Esophagus mucosa (tissue), 1 donor: ENCODE measurements around the gene LBR. TPM values are rescaled to one million over a fixed set of nuclear protein-coding genes. Genes with fewer than 3 reads are reported as not detected.

ENCODE experiments used
- ATAC-seq: fragments of 200-7000 bp; cut with Tn5 transposase; one replicate; pipeline ENCODE4 v1.9.1; 2020
- total RNA-seq: library from RNA; stranded (reverse); gene quantifications from one replicate; pipeline ENCODE4 v1.2.4, GENCODE V29; 2023
- donor health status: DM: yes; HTN: yes; CAD: no.

Gene LBR
- total RNA-seq, 1 donor from 2014 or later = 52.6 TPM

DNA sequence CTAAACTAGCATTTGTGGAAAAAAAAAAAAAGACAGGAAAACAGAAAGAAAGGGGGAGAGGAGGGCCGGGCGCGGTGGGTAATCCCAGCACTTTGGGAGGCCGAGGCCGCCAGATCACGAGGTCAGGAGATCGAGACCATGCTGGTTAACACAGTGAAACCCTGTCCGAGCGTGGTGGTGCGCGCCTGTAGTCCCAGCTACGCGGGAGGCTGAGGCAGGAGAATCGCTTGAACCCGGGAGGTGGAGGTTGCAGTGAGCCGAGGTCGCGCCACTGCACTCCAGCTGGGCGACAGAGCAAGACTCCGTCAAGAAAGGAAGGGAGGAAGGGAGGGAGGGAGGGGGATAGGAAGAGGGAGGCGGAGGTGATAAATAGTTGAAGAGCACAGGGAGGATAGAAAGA, 54.7 kb downstream of the LBR start:
- ATAC-seq = no peak

DNA sequence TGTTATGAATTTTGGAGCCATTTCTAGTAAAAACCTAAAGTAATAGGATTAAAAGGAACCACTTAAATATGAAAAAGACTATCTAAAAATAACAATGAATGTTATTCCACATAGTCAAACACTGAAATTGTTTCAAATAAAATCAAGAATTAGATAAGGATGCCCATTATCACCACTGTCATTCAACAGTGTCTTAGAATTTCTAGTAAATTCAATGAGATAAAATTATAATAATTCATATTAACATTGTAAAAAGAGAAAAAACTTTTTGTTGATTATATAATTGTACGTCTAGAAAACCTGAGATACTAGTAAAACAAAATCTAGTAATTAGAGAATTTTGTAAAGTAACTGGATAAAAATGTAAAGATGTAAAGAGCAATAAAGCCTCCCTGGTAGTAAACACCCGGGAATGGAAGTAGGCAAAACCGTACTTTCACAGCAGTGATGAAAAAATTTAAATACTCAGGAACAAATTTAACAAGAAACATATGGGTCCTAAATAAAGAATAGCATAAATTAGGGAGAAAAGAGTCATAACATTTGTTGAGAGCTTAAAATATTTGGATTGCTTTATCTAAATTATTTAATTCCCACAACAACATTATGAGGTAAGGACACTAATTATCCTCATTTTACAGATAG, 56.4 kb downstream of the LBR start:
- ATAC-seq = no peak

DNA sequence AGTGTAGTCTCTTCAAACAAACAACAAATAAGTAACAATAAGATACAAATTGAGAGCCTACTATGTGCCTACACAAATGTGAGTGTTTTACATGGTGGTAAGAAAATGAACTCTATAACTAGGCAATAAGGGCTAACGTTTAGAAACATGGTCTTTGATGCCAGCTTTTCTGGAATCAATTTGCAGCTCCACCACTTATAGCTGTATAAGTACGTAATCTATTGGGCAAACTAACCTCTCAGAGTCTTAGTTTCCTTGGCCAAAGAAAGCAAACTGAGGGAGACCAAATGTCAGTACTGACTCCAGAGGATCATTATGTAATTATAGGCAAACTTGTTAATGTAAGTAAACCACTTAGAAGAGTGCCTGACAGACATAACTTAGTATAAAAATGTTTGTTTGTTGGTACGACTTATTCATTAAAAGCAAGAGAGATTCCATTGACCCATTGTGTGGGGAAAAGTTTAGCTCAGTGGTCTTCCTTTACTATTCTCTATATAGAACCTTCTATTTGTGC, 59.7 kb downstream of the LBR start:
- ATAC-seq = no peak

DNA sequence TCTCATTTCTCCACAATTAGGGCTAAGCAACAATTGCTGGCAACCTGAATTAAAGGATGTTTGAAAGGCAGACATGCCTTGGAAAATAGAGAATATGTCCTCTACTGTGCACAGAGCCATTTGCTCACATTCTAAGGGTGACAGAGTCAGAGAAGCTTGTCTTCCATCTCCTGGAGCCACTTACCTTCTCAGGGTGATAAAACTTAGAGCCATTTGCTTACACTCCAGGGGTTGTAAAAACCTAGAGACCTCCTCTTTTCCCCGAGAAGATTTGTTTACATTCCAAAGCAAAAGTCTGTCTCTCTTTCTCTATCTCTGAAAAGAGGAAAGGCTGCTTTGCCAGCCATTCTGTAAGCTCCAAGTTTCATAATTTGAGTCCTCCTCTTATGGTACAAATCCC, 61.3 kb downstream of the LBR start:
- no peak for ATAC-seq

DNA sequence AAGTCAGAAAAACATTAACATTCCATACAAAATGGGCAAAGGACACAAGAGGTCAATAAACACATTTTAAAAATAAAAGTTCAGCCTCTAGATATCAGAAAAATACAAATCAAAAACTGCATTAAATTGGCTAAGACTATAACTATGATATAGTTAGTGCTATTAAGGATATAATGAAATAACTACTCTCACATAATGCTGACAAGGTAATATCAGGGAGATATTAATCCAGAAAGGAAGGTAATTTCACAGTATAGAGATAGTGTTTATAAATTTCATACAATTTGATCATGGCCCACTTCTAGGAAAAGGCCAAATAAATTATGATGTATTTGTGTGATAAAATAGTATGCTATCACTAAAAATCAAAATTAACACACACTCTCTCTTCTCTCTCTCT, 61.8 kb downstream of the LBR start:
- ATAC-seq = no peak

DNA sequence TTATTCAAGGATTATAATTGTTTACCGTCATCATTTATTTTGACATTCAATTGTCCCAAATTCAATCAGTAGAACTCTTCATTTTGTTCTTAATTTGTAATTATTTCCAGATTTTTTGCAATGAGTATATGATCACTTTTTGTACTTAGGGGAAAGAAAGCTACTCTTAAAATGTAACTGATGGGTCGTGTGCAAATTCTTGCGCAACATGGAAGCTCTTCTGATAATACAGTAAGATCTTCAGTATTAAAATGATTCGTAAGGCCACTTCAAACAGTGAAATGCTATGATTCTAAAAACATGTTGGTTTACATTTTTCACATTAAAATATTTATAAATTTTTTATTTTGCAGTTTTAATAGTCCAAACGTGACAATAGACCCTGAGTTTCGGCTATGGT, 63.4 kb downstream of the LBR start:
- ATAC-seq = no peak

DNA sequence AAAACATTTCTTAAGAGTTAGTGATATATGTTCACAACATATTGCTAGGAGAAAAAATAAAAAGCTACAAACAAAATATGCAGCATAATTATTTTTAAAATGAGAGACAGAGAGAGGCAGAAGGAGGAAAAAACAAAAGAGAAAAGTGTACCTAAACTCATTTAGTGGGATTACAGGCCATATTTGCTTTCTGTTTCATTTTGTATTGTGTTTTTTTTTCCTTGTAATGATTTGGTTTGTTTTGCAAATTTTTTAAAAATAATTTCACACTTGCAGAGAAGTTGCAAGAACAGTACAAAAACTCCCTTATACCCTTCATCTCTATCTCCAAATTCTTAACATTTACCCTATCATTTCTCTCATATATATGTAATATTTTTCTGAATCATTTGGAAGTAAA, 65.0 kb downstream of the LBR start:
- no peak for ATAC-seq

DNA sequence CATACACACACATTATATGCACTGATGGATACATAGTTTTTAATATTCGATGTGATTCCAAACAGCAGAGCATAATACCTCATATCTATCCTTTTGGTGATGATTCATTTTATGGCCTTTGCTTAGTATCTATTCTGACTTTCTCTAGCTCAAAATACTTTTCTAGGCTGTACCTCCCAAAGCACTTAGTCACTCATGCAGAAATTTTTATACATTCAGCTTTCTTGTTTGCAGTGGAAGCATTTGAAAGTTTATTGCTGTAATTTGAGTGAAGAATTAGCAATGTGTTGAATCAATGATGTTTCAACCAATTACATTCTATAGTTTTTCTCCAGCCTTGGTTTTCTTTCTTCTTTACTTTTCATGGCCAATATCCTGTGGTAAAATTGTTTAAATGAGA, 66.7 kb downstream of the LBR start:
- ATAC-seq = no peak

DNA sequence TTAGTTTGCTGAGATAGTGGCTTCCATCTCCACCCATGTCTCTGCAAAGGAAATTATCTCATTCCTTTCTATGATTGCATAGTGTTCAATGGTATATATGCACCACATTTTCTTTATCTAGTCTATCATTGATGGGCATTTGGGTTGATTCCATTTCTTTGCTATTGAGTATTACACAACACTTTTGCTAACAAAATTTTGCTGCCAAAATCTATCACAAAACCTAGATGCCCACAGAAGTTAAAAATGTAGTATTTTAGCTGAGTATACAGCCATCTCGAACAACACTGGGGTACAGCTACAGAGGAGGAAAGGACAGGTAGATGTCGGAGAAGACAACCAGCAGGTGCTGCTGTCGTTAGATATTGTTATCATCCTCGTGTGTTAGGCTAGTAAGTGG, 67.7 kb downstream of the LBR start:
- ATAC-seq = no peak

DNA sequence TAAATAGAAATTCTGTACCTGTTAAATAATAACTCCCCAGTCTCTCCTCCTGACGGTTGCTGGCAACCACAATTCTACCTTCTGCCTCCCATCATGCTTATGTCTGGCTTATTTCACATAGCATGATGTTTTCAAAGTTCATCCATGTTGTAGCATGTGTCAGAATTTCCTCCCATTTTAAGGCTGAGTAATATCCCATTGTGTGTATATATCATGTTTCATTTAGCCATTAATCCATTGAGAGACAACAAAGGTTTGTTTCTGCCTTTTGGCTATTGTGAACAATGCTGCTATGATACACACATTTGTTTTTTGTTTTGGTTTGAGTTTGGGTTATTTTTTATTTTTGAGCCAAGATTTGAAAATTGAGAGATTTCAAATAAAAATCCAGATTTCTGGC, 72.0 kb downstream of the LBR start:
- no peak for ATAC-seq

DNA sequence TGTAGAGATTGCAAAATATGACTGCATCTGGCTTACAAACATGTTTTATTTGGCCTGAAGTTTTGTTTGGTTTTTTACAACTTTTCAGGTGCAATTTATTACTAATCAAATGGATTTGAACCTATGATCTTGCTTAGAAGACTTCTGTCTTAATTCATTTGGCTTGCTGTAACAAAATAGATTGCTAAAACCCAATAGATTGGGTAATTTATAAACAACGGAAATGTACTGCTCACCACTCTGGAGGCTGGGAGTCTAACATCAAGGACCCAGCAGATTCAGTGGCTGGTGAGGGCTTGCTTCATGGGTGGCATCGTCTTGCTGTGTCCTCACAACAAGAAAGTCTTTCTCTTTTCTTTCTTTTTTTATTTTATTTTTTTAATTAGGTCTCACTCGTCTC, 72.9 kb downstream of the LBR start:
- no peak for ATAC-seq

Other genes starting within 250 kb of the LBR start
- gene ENAH, start 225.1 kb upstream of the LBR start, total RNA-seq = 41.0 TPM